GM19438 (cell line): ENCODE measurements around the gene FAXC.

Experiments
- ATAC-seq: cut with Tn5 transposase; IDR thresholded peaks from one replicate; pipeline ENCODE4 v1.9.1; 2021; ENCODE audit warnings: low read depth; ENCODE audit not compliant: unreplicated experiment

Gene FAXC

DNA sequence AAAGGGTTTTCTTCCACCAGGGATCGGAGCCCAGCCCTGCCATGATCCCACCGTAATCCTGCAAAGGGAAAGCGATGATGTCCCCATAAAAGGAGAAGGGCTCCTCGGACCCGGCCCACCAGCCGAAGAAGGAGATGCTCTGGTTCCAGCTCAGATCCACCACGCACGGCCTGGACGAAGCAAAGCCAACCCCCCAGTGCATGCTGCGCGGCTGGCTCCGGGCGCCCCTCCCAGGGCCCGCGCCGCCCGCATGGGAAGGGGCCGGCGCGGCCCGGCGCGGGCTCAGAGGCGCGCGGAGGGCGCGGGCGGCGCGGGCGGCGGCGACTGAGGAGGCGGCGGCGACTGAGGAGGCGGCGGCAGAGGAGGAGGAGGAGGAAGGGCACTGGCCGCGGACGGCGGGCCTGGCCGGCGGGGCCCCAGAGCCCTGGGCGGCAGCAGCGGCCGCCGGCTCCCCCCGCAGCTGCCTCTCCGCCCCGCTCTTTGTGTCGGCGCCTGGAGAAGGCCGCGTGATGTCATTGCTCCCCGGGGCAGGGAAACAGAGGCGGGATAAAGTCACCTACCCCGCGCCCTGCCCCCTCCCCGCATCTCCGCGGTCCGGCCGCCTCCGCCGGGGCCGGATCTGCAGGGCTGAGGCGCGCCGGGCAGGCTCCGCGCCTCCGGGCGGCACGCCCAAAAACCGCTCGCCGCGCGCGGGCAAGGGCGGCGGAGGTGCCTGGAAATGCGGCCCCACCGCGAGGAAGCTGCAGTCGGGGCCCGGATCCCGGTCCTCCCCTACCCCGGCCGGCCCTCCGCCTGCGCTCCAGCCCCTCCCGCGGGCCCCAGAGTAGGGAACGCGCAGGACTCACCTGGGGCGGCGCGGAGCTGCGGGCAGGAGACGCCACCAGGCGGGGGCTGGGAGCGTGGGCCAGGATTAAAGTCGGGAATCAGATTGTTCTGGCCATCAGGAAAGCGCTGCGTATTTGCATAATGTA lies at the start of gene FAXC:
Gene FAXC, minus strand, starts transcription at position 504 of the 971 bp plus-strand sequence. Its CDS starts 302 bp downstream, at position 202.
- peak; percentile 61 for ATAC-seq

DNA sequence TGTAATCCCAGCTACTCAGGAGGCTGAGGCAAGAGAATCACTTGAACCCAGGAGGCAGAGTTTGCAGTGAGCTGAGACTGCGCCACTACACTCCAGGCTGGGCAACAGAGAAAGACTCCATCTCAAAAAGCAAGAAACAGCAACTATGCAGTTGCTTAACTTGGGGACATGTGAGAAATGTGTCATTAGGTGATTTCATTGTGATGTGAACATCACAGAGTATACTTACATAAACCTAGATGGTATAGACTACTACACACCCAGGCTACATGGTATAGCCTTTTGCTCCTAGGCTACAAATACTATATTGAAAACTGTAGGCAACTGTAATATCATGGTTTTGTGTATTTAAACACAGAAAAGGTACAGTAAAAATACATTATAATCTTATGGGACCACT lies 47.8 kb upstream of the FAXC start:
- ATAC-seq = no peak

DNA sequence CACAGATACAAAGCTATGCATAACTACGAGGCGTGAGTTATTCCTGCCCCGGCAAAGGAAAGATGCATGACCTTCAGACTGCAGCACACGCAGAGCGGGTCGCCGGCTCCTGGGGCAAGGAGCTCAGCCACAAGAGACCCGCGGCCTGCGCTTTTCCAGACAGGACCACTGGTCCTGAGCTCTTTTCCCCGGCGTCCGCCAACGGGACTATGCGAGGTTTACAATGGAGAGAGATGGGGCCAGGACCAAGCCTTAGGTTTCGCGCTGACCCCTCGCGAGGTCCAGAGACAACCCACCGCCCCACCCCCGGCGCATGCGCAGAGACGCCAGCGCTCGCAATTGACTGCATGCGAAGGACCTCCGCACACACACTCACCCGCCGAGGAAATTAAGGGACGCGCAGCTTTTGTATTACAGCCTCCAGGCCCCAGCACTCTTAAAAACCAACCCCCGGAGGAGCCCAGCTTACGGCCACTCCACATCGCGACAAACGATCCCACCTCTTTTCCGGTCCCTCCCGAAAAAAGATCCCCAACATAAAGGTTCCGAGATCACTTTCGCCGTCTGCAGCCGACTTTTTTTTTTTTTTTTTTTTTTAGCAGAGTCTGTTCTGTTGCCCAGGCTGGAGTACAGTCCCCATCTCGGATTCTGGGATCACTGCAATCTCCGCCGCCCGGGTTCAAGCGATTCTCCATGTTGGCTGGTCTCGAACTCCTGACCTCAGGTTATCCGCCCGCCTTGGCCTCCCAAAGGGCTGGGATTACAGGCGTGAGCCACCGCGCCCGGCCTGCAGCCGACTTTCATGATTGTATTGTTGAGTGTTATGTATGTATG lies 44.4 kb upstream of the FAXC start, which contains the start of gene COQ3:
Gene COQ3, minus strand, starts transcription at position 498 of the 834 bp plus-strand sequence. Its CDS starts 16 bp downstream, at position 482.
- ATAC-seq = peak; percentile 65

DNA sequence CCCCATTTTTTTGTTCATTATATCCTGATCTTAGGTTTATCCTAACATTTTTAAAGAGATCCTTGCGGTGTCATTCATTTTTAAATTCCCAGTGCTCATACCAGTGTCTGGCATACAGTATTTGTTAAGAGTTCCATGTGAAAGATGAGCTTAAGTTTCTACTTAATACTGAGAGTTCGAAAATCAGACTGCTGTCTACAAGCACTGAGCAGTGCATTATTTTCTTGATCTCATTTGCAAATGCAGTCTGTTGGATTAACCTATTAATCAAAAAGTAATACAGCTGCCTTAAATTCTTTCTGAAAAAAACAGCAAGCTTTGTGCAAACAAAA lies 43.9 kb upstream of the FAXC start:
- peak; percentile 13 for ATAC-seq

DNA sequence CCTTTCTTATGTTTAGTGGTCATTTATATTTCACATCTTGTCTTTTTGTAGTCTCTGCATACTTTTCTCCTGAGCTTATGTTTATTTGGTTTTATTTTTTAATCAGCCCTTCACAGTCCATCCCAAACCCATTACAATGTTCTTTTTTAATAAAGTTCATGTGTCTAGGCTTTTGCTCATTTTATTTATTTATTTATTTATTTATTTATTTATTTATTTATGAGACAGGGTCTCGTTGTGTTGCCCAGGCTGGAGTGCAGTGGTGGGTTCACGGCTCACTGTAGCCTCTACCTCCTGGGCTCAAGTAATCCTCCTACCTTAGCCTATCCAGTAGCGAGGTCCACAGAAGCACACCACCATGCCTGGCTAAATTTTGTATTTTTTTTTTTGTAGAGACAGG lies 41.4 kb upstream of the FAXC start:
- no peak for ATAC-seq

DNA sequence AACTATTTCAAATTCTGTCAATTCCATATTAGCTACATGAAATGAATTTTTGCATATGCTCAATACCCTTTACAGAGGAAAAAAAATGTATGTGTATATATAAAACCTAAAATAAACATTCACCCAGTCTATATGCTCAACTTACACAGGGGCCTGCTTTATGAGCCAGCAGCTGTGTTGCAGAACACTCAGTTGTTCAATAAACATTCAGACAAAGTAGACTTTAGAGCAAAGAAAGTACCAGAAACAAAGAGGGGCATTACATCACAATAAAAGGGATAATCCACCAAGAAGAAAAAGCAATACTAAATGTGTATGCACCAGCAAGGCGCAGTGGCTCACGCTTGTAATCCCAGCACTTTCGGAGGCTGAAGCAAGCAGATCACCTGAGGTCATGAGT lies 35.0 kb upstream of the FAXC start:
- ATAC-seq = no peak

DNA sequence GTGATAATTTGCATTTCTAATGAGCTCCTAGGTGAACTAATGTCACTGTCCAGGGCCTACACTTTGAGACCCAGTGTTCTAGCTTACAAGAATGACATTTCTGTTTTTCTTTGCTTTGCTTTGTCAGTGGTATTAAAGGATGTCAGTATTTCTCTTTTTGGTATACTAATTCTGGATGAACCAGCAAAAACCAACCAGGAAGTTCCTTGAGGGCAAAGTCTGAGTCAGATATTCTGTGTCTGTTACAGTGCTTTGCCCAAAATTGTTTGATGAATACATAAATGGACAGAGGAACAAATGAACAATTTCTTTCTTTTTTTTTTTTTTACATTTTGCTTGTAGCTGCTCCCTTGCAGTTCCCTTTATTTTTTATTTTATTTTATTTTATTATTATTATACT lies 29.2 kb upstream of the FAXC start:
- no peak for ATAC-seq

DNA sequence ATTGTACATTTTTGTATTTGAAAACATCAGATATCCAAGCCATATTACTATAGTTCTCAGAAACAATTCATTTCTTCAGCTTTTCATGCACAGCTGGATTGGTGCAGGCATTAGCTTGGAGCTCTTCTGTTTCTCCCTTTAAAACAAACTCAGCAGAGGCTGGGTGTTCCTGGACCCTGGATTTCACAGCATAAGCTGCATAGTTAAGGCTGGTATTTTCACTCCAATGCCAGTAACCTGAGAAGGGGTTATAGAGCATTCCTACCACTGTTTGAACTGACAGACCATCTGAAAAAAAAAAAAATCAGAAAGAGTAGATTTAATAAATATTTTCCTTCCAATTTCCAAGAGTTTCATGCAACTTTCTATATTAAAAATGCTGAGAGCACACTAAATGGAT lies 20.1 kb upstream of the FAXC start:
- no peak for ATAC-seq

DNA sequence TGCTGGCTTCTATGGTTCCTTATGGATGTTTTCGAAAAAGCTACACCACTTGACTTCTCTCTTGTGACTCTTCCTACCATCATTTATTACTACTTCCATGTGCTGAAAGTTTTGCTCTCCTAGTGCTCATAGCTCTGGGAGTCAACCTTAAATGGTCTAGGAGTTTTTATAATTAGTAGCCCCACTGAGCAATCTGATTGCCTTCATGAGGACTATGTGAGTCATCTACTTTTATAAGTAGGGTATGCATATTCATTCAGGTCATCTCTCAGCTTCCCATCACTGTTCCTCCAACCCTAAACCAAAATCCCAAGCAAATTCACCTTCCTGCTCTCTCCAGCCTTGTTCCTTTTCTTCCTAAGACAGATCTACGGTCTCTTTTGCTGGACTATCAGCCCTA lies 17.4 kb upstream of the FAXC start:
- no peak for ATAC-seq

DNA sequence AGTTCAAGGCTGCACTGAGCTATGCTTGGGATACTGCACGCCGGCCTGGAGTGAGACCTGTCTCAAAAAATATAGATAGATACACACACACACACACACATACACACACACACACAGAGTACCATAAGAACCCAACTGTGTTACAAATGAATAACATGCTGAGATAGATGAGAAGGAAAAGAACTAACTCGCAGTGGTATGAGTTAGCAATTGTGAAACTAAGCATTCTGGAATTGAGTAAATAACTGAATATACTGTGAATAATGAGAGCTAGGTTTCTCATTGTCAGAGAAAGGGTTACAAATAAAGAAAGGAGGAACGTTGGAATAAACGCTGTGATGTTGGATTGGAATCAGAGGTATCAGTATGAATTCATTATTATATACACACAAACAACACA lies 14.6 kb upstream of the FAXC start:
- peak; percentile 92 for ATAC-seq

DNA sequence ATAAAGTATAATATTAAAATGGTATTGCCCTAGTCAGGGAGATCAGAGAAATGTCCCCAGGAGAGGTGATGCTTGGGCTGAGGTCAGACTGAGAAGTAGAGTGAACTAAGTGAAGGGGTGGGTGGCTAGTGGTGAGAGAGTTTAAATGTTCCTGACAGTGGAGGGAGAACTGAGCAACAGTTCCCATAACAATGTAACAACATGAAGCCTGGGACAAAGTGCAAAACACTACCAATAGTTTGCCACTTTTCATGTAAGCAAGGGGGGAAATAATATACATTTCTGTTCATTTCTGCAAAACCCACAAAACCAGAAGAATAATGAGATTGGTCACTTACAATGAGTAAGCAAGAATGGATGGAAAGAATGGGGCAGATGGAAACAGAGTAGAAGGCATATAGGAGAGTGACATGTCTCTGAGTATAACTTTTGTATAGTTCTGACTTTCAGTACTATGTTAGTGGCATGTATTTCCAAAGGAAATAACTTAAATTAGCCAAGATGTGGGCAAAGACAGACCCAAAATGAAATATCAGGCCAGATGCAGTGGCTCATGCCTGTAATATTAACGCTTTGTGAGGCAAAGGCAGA lies 13.3 kb upstream of the FAXC start:
- no peak for ATAC-seq

DNA sequence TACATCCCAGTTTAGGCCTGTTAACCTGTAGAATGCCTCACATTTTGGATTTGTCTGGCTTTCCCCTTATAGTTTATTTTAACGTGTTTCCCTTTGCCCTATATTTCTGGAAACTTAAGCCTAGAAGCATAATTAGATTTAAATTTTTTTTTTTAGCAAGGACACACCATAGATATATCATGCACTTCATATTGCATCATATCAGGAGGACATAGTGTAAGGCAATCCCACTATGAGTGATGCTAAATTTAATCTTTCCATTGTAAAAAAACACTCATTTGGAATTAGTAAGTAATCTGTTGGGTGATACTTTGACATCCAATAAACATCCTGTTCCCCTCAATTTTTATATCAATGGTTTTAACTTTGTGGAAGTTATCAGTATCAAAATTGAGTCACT lies 10.3 kb upstream of the FAXC start:
- ATAC-seq = no peak

DNA sequence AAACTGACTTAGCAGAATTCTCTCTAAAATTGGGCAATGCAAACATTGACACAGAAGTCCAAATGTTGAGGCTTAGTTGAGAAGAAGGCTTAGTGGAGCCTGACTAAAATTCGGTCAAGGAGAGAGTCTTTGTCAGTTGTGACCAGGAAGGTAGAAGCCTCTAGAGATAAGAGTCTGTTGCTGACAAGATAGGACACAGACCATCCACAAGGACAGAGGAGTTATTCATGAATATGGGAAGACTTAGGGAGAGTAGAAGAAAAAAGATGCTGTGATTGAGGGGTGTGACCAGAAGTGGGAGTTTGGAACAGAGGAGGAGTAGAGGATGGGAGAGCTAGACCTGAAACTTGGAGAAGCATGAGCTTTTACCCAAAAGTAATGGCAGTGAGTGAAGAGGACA lies 7.2 kb upstream of the FAXC start:
- ATAC-seq = no peak

DNA sequence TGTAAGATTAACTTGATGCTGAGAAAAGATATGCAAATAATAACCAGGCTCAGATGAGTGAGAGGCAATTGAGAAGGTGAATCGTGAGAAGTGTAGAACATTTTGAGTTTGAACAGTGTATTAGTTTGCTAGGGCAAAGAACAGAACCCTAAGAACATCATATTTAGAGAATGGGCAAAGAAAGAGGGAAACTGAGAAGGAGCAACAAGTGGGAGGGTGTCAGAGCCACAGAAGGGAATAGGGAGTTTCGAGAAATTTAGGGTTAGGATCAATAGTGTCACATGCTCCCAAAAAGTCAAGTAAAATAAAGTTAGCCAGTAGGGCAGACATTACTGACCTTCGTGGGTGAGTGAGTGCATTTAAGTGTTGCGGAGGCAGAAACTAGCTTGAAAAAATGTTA lies 5.5 kb upstream of the FAXC start:
- no peak for ATAC-seq

DNA sequence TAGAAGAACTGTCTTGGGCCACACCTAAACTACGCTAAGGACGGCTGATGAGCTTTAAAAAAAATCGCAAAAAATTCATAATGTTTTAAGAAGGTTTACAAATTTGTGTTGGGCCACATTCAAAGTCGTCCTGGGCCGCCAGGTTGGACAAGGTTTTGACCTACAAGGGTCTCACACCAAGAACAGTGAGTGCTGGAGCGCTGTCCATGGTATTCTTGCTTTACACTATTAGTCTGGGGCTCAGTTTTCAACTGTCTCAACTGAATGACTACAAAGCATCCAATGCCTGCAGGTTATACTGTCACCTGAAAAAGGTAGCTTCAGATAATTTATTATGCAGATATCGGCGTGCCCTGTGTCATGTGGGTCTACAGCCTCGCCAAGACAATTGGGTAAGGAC lies 3.7 kb upstream of the FAXC start:
- no peak for ATAC-seq

DNA sequence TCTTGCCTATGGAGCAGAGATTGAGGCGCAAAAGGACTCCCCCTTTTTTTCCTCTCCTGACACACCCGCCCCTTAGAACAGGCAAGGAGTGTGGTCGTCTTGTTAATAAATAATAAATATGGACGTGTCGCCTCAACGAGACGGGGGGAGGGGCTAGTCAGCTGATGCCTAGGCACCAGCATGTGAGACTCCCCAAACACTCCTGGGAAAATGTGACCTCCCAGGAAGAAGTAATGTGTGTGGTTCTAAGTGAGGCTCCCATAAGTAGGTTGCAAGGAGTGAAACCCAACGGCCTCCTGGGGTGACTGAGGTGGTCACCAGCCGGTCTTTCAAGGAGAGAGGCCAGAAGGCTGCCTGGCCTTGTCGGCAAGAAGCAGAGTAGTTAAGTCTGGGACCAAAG lies 1.1 kb upstream of the FAXC start:
- ATAC-seq = no peak

DNA sequence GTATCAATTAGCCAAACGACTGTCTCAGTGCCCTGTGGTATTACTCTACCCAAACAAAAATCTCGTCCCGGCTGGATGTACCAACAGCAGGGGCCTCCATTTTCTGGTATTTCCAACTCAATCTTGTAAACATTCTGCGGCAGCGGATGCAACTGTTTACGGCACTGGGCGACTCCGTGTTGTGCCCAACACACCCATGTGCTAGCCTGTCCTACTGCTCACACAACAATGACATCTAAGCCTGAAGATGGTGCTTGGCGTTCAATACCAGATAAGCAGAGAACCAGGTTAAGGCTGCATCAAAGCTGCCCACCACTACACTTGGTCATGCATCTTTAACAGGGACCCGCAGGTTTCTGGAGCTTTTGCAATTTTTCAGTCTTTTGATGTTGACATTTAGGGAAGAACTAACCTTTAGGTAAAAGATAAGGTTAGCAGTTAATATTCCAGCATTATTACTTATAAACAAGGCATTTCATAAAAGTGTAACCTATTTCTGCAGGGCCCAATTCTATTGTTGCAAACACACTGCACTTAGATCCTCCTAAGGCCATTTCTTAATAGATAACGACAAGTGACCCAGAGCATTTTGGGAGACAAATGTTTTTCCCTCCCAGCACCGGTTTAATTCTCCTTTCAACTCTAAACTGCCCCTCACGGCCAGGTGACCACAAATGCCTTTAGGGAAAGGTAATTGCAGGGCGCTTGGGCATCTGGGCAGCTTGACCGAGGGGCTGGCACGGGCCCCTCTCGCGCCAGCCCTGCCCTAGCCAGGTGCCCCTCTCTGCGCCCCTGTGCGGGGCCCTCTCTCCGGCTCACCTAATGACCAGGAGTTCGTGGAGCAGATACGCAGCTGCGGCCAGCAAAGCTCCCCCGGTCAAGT lies 945 bp downstream of the FAXC start:
- ATAC-seq = no peak

DNA sequence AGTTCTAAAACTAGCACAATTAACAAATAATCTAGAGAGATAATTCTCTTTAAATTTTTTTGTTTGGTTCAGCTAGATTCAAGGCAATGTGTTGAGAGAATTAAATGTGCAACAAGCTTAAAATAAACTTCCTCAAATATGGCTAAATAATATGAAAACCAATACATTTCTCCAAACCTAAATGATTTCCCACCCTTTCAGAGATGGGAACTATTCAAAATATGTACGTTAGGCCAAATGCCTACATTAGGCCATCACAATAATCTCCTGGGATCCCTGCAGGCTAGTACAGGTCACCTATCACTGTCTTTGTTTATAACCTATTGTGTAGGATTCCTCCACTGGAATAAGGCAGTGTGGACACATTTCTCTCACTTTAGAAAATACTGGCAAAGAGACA lies 1.7 kb downstream of the FAXC start:
- no peak for ATAC-seq

DNA sequence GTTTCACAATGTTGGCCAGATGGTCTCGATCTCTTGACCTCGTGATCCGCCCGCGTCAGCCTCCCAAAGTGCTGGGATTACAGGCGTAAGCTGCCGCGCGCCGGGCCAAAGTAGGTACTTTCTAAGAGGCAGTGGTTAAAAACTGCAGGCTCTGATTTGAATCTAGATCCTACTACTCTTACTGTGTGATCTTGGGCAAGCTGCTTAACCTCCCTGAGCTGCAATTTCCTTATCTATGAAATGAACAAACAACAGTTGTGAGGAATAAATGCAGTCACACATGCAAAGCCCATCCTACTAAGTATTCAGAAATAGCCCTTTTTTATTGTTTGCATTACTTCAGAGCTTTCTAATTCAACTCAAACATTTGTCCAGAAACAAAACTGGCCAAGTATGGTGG lies 2.9 kb downstream of the FAXC start:
- ATAC-seq = no peak

DNA sequence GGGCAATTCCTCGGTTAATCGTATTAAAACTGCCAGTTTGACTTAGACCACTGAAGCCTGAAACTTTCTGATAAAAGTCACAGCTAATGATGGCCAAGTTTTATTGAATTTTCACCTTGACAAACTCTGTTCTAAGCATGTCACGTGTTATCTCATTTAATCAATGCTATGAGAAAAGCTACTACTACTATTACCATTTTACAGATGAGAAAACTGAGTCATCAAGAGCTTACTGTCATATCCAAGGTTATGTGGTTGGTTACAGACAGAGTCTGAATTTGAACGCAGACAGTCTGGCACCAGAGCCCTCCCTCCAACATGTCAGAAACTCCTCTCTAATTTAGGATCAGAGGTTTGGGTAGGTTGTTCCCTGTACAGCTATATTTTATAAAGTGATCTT lies 4.3 kb downstream of the FAXC start:
- no peak for ATAC-seq
